HEK293 (cell line): Measurements from ENCODE around the gene POLR1H.

Source experiments
- TCF7L2 ChIP-seq: IDR thresholded peaks from 2 replicates; pipeline ENCODE4 v1.6.1; 2011; ENCODE audit warnings: low read depth, mild to moderate bottlenecking, inconsistent platforms, low read length, moderate library complexity, borderline replicate concordance
- TRIM28 ChIP-seq: IDR thresholded peaks from 2 replicates; pipeline ENCODE4 v1.6.1; 2011; ENCODE audit warnings: low read length, control low read depth, borderline replicate concordance
- ZNF274 ChIP-seq, 2 experiments: fragments of 200-500 bp in 1 of 2; fragments of 450-650 bp in 1 of 2; sonication (Bioruptor generic) in 1 of 2; formaldehyde crosslinking in 1 of 2; IDR thresholded peaks; 2 replicates each; pipeline versions ENCODE4 v1.5.1 to v1.6.1; 2014 to 2016; ENCODE audit warnings: borderline replicate concordance in 1 of 2, inconsistent platforms in 1 of 2, low read length in 1 of 2, missing biosample characterization in 1 of 2, missing genetic modification characterization in 1 of 2
- ZNF398 ChIP-seq: fragments of 450-650 bp; formaldehyde crosslinking; IDR thresholded peaks from 2 replicates; pipeline ENCODE4 v1.5.1; 2017; ENCODE audit warnings: missing biosample characterization, missing genetic modification characterization
- ZNF510 ChIP-seq: fragments of 450-650 bp; formaldehyde crosslinking; IDR thresholded peaks from 2 replicates; pipeline ENCODE4 v1.5.1; 2018; ENCODE audit warnings: mild to moderate bottlenecking, missing genetic modification characterization, missing biosample characterization; ENCODE audit not compliant: insufficient replicate concordance
- ZNF530 ChIP-seq: fragments of 450-650 bp; formaldehyde crosslinking; IDR thresholded peaks from 2 replicates; pipeline ENCODE4 v1.5.1; 2016; ENCODE audit warnings: low read depth, missing biosample characterization, missing genetic modification characterization
- ZNF558 ChIP-seq: fragments of 450-650 bp; formaldehyde crosslinking; IDR thresholded peaks from 2 replicates; pipeline ENCODE4 v1.5.1; 2016; ENCODE audit warnings: missing biosample characterization, missing genetic modification characterization
- ZNF670 ChIP-seq: fragments of 450-650 bp; formaldehyde crosslinking; IDR thresholded peaks from 2 replicates; pipeline ENCODE4 v1.5.1; 2016; ENCODE audit warnings: missing biosample characterization, missing genetic modification characterization, low read depth
- TF ChIP-seq, protein P1 (sequence below): fragments of 450-650 bp; formaldehyde crosslinking; IDR thresholded peaks from 2 replicates; pipeline ENCODE4 v1.5.1; 2017; ENCODE audit warnings: missing biosample characterization, missing genetic modification characterization
- TF ChIP-seq, protein P2 (sequence below): fragments of 450-650 bp; formaldehyde crosslinking; IDR thresholded peaks from 2 replicates; pipeline ENCODE4 v1.5.1; 2016; ENCODE audit warnings: missing biosample characterization, missing genetic modification characterization

DNA sequence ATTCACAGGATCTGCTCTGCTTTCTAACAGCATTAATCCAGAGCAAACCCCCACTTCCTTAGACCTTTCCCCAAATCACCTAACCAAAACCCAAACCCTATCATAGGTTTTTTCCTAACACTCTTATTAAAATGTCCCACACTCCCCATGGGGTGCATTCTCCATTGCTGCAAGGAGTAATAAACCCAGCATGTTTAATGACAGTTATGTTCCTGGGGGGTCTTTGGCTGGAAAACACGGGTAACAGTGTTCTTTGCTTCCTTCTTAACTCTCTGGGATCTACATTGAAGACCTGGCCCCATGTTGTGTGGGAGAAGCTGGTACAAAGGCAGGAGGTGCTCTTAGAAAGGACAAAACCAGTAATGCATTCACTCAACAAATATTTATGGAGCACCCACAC, 35.8 kb downstream of the POLR1H start:
- TF ChIP-seq, protein P1, sequence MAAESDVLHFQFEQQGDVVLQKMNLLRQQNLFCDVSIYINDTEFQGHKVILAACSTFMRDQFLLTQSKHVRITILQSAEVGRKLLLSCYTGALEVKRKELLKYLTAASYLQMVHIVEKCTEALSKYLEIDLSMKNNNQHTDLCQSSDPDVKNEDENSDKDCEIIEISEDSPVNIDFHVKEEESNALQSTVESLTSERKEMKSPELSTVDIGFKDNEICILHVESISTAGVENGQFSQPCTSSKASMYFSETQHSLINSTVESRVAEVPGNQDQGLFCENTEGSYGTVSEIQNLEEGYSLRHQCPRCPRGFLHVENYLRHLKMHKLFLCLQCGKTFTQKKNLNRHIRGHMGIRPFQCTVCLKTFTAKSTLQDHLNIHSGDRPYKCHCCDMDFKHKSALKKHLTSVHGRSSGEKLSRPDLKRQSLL (tag by site-specific recombination): no peak
- TF ChIP-seq ZNF558 (tag by site-specific recombination) (no peak), TRIM28 (no peak), ZNF274 (IDR thresholded peaks at IDR 0.05; ENCODE audit: low read length) (no peak), ZNF274 (tag by site-specific recombination; IDR thresholded peaks at IDR 0.05; ENCODE audit: borderline replicate concordance) (no peak), ZNF530 (no peak), TCF7L2 (no peak), ZNF398 (tag by site-specific recombination) (no peak), ZNF510 (no peak), ZNF670 (no peak)
- TF ChIP-seq, protein P2, sequence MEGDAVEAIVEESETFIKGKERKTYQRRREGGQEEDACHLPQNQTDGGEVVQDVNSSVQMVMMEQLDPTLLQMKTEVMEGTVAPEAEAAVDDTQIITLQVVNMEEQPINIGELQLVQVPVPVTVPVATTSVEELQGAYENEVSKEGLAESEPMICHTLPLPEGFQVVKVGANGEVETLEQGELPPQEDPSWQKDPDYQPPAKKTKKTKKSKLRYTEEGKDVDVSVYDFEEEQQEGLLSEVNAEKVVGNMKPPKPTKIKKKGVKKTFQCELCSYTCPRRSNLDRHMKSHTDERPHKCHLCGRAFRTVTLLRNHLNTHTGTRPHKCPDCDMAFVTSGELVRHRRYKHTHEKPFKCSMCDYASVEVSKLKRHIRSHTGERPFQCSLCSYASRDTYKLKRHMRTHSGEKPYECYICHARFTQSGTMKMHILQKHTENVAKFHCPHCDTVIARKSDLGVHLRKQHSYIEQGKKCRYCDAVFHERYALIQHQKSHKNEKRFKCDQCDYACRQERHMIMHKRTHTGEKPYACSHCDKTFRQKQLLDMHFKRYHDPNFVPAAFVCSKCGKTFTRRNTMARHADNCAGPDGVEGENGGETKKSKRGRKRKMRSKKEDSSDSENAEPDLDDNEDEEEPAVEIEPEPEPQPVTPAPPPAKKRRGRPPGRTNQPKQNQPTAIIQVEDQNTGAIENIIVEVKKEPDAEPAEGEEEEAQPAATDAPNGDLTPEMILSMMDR (tag by site-specific recombination): no peak
